ENCODE measurements around the gene BOD1. TPM values are rescaled to one million over a fixed set of nuclear protein-coding genes. Genes with fewer than 3 reads are reported as not detected.

The BOD1 gene
- polyA plus RNA-seq, 2 of the 4 experiments (the other 2 are of a cell fraction): 59.1 to 102 TPM

DNA sequence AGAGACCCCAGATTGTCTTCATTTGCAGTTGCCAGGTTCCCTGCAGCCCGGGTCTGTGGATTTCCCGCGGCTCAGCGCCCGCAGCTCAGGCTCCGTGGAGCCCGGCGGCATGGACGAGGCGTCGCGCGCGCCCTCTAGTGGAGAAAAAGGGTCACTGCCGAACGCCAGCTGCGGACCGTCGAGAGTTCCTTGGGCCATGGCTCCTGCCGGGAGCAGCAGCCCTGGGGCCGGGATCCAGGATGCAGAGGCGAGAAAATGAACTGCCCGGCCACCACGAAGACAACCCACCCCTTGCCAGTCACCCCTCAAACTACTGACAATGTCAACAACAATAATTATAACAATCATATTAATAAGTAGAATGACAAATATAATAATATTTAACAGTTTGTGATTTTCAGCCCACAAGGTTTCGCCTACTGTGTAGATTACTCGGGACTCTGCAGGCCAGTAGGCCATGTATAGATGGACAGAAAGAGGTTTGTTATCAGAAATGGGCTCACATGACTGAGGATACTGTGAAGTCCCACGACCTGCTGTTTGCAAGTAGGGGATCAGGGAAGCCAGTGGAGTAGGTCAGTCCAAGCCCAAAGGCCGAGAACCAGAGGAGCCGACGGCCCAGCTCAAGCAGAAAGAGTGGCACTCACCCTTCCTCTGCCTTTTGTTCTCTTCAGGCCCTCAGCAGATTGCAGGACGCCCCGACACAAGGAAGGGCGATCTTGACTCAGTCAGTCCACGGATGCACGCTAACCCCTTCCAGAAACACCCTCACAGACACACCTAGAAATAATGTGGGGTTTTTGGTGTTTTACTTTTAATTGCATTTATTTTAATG lies 43.1 kb downstream of the BOD1 start (continued):
- TF ChIP-seq TP53 (CRISPR knock-in tag; IDR thresholded peaks at IDR 0.05) (no peak), RCOR1 (IDR thresholded peaks at IDR 0.05; ENCODE audit: low read depth, low read length) (no peak), ZC3H11A (IDR thresholded peaks at IDR 0.05) (no peak), FOSL2 (IDR thresholded peaks at IDR 0.05) (no peak), FOSL2 (CRISPR knock-in tag; IDR thresholded peaks at IDR 0.05) (no peak), SREBF2 (IDR thresholded peaks at IDR 0.05) (no peak), POLR2A (IDR thresholded peaks at IDR 0.05; ENCODE audit: low read length) (no peak), MAFK (IDR thresholded peaks at IDR 0.05; ENCODE audit: partially characterized antibody) (no peak), TFCP2L1 (CRISPR knock-in tag; IDR thresholded peaks at IDR 0.05) (no peak), NFE2L2 (conservative IDR thresholded peaks at IDR 0.05; ENCODE audit: low read length) (no peak), USF2 (IDR thresholded peaks at IDR 0.05) (no peak), RFX5 (IDR thresholded peaks at IDR 0.05) (no peak), EHMT2 (IDR thresholded peaks at IDR 0.05; ENCODE audit: low read depth) (no peak), EHF (CRISPR knock-in tag; IDR thresholded peaks at IDR 0.05) (no peak), SMC3 (IDR thresholded peaks at IDR 0.05) (peak; percentile 98), NPAS2 (CRISPR knock-in tag; IDR thresholded peaks at IDR 0.05; ENCODE audit: borderline replicate concordance) (no peak), ELK1 (IDR thresholded peaks at IDR 0.05; ENCODE audit: low read depth, low read length) (no peak)
- TF ChIP-seq, protein P1, sequence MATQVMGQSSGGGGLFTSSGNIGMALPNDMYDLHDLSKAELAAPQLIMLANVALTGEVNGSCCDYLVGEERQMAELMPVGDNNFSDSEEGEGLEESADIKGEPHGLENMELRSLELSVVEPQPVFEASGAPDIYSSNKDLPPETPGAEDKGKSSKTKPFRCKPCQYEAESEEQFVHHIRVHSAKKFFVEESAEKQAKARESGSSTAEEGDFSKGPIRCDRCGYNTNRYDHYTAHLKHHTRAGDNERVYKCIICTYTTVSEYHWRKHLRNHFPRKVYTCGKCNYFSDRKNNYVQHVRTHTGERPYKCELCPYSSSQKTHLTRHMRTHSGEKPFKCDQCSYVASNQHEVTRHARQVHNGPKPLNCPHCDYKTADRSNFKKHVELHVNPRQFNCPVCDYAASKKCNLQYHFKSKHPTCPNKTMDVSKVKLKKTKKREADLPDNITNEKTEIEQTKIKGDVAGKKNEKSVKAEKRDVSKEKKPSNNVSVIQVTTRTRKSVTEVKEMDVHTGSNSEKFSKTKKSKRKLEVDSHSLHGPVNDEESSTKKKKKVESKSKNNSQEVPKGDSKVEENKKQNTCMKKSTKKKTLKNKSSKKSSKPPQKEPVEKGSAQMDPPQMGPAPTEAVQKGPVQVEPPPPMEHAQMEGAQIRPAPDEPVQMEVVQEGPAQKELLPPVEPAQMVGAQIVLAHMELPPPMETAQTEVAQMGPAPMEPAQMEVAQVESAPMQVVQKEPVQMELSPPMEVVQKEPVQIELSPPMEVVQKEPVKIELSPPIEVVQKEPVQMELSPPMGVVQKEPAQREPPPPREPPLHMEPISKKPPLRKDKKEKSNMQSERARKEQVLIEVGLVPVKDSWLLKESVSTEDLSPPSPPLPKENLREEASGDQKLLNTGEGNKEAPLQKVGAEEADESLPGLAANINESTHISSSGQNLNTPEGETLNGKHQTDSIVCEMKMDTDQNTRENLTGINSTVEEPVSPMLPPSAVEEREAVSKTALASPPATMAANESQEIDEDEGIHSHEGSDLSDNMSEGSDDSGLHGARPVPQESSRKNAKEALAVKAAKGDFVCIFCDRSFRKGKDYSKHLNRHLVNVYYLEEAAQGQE (IDR thresholded peaks at IDR 0.05): no peak
- TF ChIP-seq, protein P2, sequence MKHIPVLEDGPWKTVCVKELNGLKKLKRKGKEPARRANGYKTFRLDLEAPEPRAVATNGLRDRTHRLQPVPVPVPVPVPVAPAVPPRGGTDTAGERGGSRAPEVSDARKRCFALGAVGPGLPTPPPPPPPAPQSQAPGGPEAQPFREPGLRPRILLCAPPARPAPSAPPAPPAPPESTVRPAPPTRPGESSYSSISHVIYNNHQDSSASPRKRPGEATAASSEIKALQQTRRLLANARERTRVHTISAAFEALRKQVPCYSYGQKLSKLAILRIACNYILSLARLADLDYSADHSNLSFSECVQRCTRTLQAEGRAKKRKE (CRISPR knock-in tag; IDR thresholded peaks at IDR 0.05; ENCODE audit: low read depth): no peak
- TF ChIP-seq, protein P3, sequence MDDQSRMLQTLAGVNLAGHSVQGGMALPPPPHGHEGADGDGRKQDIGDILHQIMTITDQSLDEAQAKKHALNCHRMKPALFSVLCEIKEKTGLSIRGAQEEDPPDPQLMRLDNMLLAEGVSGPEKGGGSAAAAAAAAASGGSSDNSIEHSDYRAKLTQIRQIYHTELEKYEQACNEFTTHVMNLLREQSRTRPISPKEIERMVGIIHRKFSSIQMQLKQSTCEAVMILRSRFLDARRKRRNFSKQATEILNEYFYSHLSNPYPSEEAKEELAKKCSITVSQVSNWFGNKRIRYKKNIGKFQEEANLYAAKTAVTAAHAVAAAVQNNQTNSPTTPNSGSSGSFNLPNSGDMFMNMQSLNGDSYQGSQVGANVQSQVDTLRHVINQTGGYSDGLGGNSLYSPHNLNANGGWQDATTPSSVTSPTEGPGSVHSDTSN (IDR thresholded peaks at IDR 0.05): no peak

All from A549 (cell line).